A673 (cell line): Measurements from ENCODE around the gene MEGF6.

Experiments
- CTCF ChIP-seq: fragments of 300-800, 200-600 bp; sonication (generic); conservative IDR thresholded peaks from 2 replicates; pipeline ENCODE4 v1.5.1; 2017; ENCODE audit warnings: low read depth, mild to moderate bottlenecking, antibody characterized with exemption, low read length, moderate library complexity, mixed read lengths
- EZH2 ChIP-seq: fragments of 200-600 bp; sonication (generic); IDR thresholded peaks from 2 replicates; pipeline ENCODE4 v1.6.1; 2017; ENCODE audit warnings: borderline replicate concordance, low read depth, mild to moderate bottlenecking, mixed read lengths, antibody characterized with exemption, low read length; ENCODE audit not compliant: poor library complexity, severe bottlenecking

- TF ChIP-seq CTCF (no peak), EZH2 (no peak)
Observed at GRCh38 chr1:3595949-3596348, 15.4 kb downstream of the MEGF6 start.
